HG03159 (cell line): ENCODE data around the gene PAK1.
"Not testable (repeated sequence)": the region's sequence is repeated elsewhere in the genome, so short reads cannot be mapped to it uniquely, and the experiment has no call there.

ENCODE experiments used
- ATAC-seq: cut with Tn5 transposase; IDR thresholded peaks from one replicate; pipeline ENCODE4 v1.9.1; 2021; ENCODE audit warnings: mild to moderate bottlenecking, moderate library complexity; ENCODE audit not compliant: unreplicated experiment

The PAK1 gene

GRCh38 chr11:77407613-77408012 lies 66.3 kb downstream of the PAK1 start:
- ATAC-seq: no peak

DNA sequence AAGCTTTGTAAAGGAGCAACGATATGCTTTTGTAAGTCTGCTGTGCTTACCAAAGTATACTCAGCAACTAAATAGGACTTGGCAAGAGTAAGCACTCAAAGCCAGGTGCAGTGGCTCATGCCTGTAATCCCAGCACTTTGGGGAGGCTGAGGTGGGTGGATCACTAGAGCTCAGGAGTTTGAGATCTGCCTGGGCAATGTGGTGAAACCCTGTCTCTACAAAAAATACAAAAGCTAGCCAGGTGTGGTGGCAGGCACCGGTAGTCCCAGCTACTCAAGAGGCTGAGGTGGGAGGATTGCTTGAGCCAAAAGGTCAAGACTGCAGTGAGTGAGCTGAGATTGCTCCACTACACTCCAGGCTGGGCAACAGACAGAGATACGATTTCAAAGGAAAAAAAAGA lies 67.5 kb downstream of the PAK1 start:
- ATAC-seq: no peak

GRCh38 chr11:77403211-77403610 lies 70.7 kb downstream of the PAK1 start:
- ATAC-seq: no peak

DNA sequence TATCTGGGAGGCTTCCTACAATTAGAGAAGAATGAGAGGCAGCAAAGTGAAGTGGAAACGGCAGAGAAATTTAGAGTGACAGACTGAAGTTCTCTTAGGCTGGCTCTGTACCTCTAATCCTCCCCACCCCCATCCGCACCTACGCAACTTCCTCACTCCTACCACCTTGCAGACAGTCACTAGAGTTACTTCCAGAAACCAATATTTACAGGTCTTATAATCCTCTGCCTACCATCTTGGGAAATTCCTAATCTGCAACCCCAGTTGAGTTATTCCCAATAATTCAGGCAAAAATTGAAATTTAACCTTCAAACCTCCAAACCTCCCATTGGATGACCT lies 71.7 kb downstream of the PAK1 start:
- ATAC-seq: no peak

GRCh38 chr11:77401486-77402217 lies 72.2 kb downstream of the PAK1 start:
- no peak for ATAC-seq

DNA sequence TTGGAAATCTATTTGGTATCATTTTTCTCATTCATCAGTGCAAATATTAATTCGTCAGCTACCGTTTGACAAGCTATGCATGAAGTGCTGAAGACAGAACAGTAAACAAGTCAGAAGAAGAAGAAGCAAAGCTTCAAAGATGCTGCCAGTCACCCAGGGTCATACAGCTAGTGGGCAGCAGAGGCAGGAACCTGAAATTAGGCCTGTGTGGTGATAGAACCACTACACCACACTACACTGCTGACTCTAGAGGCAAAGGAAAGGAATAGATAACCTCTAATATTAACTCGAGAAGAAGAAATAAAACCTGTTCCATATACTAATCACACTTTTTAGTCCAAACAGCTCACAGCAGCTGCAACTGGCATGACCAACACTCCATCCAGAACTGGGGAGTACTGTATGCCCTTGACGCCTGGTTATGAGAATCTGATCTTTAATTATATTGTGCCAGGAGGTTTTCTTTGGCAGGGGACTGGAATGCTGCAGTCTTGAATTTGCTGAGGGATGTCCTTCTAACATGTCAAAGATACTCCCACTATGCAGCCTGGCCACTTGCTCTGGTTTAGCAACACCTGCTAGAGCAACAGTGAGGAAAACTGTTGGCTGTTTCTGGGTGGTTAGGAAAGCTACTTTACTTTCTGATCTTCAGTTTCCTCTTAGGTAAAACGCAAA lies 73.0 kb downstream of the PAK1 start:
- no peak for ATAC-seq

GRCh38 chr11:77400271-77400670 lies 73.6 kb downstream of the PAK1 start:
- no peak for ATAC-seq

DNA sequence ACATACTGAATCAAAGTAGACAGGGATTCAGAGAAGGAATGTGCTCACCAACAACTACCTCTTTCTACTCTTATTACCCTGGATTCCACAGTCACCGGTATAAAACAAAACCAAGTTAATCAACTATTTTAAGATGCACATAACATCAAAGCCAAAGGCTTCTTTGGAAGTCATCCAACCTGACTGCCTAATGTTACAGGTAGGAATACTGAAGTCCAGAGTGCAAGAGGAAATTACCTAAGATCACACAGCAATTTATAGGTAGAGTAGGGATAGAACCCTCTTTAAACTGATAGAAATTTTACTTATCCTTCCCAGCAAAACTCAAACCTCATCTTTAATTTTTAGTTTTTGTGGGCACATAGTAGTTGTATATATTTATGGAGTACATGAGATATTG lies 76.3 kb downstream of the PAK1 start:
- no peak for ATAC-seq

GRCh38 chr11:77396911-77397310 lies 77.0 kb downstream of the PAK1 start:
- ATAC-seq: no peak

- ATAC-seq: no peak
Measured at GRCh38 chr11:77396305-77396704, 77.6 kb downstream of the PAK1 start.

DNA sequence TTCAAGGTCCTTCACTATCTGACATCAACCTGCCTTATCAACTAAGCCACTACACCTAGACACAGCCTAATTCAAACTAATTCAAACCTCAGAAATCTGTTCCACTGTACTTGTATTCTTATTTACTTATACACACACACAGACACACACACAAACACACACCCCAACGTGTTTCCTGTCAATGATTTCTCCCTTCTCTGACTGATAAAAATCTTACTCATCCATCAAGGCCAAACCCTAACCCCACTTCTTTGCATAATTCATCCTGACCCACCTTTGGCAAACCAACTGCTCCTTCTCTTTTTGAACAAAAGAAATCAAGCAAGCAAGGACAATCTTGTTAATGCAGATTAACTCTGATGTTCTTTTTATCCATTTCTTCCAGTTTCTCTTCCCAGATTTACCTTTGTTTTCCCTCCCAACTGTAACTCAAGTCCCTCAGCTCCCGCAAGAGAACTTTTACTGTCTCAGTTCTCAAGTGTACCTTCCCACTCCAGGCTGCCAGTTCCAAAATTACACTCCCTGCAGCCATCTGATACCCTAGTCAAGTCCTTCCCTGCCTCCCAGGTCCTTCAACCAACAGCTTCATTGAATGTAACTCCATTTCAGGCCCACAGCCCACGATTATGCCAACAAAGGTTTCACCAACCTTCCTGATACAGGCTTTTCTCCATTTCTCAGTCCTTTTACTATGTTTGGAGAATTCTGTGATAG lies 78.3 kb downstream of the PAK1 start:
- ATAC-seq: no peak

- ATAC-seq: no peak
Measured at GRCh38 chr11:77392842-77393241, 81.1 kb downstream of the PAK1 start.

- ATAC-seq: no peak
Measured at GRCh38 chr11:77387701-77388100, 86.2 kb downstream of the PAK1 start.

DNA sequence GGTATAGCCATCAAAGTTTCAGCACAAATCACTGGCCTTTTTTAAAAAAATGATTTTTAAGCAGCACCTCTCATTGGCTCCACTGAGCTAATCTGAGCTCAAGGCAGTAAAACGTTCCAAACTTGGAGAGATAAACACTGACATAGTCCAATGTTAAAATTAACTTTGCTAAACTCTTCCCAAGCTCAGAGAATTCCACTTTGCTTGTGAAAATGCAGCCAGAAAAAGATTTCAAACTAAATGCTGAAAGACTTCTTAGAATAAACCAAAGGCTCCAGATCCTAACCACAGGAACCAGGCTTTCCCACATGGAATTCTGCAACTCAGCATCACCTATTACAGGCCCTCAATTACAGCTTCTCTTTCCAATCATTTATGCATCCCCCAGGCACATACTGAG lies 87.7 kb downstream of the PAK1 start:
- no peak for ATAC-seq

- not testable (repeated sequence) for ATAC-seq
Measured at GRCh38 chr11:77385255-77385771, 88.6 kb downstream of the PAK1 start.

- no peak for ATAC-seq
Measured at GRCh38 chr11:77384571-77384970, 89.3 kb downstream of the PAK1 start.

DNA sequence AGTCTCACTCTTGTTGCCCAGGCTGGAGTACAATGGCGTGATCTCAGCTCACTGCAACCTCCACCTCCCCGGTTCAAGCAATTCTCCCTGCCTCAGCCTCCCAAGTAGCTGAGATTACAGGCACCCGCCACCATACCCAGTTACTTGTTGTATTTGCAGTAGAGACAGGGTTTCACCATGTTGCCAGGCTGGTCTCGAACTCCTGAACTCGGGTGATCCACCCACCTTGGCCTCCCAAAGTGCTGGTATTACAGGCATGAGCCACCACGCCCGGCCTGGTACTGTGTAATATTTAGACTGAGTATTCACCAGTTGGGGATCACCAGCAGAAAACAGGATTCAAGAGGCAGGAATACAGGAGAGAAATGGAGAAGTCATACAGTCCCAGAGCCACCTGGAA lies 90.5 kb downstream of the PAK1 start:
- not testable (repeated sequence) for ATAC-seq

DNA sequence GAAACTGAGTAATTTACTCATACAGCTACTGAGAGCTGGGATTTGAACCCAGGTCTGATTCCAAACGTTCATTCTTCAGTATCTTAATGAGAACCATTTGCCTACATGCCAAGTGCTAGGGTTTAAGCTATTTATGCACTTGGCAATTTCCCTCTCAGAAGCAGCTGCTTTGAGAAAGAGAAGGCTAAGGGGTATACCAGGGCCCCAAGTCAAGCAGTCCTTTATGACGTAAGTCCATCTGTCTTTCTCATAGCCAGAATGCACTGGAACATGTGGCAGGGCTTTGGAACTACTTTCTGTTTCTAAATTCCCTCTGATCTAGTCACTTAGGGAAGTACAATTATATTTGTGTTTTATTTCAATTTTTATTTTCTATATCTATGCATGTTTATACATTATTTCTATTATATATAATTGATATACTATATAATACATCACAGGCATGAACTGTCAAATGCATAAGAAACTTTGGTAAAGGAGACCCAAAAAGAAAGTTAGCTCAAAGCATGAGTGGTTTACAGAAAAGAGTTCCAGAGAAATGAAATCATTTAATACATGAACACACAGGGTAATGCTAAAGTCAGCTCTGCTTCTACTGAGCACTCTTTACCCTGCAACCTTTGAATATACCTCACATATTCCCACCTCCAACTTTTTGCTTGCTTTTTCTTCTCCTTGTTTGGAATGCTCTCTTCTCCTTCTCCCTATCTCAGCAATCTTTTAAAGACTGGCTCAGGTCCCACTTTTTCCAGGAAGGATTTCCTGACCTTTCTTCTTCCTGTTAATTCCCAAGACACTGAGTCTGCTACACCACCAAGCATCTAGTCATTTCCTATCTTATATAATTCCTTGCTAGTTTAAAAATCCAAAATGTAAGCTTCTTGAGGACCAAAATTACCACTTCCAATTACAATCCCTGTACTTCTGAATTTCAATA lies 91.9 kb downstream of the PAK1 start:
- ATAC-seq: no peak

DNA sequence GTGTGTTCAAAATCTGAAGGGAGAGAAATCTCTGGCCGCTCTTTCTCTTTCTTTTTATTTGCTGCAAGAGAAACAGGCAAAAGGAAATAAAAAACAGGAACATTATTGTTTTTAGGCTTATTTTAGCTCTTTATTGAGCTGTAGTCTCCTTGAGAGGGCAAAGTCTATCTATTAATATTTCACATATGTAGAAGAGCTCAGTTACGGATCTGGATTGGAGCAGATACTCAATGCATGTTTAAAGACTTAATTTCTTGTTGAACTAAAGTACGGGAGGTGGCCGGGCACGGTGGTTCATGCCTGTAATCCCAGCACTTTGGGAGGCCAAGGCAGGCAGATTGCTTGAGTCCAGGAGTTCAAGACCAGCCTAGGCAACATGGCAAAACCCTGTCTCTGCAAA lies 94.0 kb downstream of the PAK1 start:
- ATAC-seq: no peak

DNA sequence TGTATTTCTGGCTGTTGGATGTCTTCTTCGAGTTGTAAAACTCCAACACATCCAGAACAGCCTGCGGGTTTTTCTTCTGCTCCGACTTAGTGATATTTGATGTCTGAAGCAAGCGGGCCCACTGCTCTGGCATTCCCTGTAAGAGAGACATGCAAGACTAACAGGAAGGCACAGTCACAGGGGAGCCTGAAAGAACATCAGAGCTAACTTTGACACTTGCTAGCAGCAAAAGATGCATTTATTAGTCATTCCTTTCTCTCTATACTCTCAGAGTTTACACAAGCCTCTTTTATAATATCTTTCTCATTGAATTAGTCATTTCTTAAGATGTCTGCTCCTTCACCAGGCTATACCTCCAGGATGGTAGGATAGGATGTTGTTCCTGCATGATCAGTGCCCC lies 94.6 kb downstream of the PAK1 start:
- ATAC-seq: no peak

DNA sequence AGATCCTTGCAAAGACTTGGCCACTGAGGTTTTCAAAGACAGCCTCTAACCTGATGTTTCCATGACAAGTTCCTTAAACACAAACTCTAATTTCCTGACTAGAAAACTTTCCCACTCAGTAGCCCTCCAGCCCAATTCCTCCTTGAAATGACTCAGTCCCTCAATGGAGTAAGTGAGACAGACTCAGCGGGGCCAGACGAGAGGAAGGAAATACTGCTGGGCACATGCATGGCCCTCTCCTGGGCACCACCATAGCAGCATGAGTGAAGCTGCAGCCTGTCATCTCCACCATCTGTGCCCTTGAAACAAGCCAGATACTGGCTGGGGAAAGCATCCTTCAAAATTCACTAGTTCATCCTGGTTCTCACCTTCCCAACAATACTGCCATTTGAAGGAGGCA lies 96.2 kb downstream of the PAK1 start:
- no peak for ATAC-seq
